Measurements from ENCODE around the gene AGAP2.
A peak's percentile ranks its signal among the peaks of the same experiment; 100 is the strongest.
"Not testable (repeated sequence)": the region's sequence is repeated elsewhere in the genome, so short reads cannot be mapped to it uniquely, and the experiment has no call there.

Gene AGAP2

DNA sequence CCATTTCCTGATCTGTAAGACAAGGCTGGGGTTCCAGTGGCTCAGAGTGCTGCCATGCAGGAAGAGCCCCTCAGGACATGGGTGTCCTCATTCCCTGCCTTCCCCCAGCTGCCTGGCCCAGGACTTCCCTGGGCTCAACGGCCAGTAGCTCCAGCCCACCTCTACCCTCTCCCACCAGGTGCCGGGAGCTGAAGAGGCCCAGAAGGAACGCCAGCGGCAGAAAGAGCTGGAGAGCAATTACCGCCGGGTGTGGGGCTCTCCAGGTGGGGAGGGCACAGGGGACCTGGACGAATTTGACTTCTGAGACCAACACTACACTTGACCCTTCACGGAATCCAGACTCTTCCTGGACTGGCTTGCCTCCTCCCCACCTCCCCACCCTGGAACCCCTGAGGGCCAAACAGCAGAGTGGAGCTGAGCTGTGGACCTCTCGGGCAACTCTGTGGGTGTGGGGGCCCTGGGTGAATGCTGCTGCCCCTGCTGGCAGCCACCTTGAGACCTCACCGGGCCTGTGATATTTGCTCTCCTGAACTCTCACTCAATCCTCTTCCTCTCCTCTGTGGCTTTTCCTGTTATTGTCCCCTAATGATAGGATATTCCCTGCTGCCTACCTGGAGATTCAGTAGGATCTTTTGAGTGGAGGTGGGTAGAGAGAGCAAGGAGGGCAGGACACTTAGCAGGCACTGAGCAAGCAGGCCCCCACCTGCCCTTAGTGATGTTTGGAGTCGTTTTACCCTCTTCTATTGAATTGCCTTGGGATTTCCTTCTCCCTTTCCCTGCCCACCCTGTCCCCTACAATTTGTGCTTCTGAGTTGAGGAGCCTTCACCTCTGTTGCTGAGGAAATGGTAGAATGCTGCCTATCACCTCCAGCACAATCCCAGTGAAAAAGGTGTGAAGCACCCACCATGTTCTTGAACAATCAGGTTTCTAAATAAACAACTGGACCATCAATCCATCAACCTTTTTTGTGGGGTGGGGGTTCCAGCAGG, 17.6 kb downstream of the AGAP2 start:
- no peak for DNase-seq

DNA sequence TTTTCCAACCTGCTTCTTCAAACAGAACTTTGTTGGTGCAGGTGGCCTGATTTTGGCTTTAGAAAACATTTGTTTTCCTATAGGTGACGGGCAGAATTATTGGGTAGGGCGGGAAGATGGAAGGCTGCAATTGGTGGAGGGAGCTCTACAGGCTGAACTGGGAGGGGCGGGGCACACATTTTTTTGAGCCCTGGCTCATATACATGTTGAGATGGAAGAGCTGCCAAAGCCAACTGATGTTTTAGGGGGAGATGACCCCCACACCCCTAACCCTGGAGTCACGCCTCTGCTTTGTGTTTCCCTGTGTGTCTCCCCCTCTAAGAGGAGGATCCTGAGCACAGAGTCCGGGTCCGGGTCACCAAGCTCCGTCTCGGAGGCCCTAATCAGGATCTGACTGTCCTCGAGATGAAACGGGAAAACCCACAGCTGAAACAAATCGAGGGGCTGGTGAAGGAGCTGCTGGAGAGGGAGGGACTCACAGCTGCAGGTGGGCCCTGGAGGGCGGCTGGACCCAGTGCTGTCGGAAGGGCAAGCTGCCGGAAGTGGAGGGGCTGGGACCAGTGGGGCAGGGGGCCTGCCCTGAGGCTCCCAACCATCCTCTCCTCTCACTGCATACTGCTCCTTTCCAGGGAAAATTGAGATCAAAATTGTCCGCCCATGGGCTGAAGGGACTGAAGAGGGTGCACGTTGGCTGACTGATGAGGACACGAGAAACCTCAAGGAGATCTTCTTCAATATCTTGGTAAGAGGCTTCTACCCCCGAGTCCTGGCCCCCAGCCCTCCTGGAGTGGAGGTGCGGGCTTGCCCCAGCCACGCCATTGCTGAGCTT, 18.6 kb downstream of the AGAP2 start:
- DNase-seq: no peak

DNA sequence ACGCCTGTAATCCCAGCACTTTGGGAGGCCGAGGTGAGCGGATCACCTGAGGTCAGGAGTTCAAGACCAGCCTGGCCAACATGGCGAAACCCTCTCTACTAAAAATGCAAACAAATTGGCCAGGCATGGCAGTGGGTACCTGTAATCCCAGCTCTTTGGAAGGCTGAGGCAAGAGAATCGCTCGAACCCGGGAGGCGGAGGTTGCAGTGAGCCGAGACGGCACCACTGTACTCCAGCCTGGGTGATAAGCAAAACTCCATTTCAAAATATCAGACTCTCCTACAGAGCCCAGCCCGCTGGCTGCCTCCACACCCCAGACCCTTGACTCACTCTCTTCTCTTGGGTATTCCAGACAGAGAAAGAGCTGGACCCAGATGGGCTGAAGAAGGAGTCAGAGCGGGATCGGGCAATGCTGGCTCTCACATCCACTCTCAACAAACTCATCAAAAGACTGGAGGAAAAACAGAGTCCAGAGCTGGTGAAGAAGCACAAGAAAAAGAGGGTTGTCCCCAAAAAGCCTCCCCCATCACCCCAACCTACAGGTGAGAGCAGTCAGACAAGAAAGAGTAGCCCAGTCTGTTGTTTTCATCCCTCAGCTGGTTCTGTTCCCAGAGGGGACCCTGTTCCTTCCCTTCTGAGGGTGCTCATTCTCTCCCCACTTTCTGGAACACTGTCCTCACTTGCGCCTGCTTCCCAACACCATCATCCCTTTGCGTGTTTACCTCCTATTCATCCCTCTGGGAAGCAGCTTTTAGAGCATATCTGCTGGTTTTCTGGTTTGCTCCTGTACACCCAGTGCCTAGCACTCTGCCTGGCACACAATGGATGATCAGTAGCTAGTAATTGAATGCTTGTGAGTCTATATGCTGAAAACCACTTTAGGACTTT, 19.7 kb downstream of the AGAP2 start:
- DNase-seq: no peak

DNA sequence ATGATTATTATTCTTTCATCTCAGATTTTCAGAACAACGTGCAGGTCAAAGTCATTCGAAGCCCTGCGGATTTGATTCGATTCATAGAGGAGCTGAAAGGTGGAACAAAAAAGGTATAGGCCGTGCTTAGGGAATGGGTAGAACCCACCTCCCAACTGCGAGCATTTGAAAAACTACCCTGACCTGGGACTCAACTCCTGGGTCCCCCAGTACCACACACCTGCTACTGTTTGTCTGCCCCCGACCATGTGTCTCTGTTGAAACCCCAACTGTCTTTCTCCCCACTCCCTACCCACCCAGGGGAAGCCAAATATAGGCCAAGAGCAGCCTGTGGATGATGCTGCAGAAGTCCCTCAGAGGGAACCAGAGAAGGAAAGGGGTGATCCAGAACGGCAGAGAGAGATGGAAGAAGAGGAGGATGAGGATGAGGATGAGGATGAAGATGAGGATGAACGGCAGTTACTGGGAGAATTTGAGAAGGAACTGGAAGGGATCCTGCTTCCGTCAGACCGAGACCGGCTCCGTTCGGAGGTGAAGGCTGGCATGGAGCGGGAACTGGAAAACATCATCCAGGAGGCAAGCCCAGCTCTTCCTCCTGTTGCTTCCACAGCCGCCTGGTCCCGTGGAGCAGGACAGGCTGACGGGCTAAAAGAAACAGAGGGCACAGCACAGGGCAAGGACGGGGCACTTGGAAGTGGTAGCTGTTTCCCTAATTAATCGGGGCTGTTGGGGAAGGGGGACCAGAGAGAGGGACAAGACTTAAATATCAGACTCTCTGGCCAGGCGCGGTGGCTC, 20.5 kb downstream of the AGAP2 start:
- no peak for DNase-seq

DNA sequence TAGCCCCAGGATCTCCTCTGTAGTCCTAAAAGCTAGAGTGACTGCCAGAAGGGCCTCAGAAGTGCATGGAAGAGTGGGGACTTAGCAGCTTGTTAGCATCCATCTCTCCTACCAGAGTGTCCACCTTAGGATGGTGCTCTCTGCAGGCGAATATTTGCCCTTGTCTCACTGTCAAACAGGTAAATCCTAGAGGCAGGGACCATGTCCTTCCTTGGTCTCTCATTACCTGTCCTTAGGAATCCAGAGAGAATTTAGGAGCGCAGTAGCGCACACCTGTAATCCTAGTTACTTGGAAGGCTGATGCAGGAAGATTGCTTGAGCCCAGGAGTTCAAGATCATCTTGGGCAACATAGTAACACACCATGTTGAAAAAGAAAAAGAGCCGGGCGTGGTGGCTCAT, 21.4 kb downstream of the AGAP2 start:
- DNase-seq: no peak

DNA sequence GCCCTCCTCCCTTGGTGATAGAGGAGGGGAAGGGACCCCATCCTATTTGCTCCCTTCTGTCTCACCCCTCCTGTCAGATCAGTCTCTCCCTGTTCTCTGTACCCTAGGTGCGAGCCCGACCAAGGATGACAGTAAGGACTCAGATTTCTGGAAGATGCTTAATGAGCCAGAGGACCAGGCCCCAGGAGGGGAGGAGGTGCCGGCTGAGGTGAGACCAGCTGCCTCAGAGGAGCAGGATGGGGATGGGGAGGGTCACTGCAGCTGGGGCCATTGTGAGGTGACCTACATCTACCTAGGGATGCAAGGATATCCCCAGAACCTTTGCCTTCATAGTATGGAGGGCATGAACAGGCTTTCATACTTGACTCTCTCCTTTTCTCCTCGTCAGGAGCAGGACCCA, 22.2 kb downstream of the AGAP2 start:
- DNase-seq: no peak

DNA sequence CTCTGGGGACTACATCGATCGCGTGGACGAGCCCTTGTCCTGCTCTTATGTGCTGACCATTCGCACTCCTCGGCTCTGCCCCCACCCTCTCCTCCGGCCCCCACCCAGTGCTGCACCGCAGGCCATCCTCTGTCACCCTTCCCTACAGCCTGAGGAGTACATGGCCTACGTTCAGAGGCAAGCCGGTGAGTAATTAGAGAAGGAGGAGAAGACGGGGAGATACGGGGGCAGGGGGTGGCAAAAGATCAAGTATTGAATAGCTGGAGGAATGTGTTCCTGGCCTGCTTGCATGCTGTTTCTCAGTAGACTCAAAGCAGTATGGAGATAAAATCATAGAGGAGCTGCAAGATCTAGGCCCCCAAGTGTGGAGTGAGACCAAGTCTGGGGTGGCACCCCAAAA, 22.8 kb downstream of the AGAP2 start:
- DNase-seq: no peak

DNA sequence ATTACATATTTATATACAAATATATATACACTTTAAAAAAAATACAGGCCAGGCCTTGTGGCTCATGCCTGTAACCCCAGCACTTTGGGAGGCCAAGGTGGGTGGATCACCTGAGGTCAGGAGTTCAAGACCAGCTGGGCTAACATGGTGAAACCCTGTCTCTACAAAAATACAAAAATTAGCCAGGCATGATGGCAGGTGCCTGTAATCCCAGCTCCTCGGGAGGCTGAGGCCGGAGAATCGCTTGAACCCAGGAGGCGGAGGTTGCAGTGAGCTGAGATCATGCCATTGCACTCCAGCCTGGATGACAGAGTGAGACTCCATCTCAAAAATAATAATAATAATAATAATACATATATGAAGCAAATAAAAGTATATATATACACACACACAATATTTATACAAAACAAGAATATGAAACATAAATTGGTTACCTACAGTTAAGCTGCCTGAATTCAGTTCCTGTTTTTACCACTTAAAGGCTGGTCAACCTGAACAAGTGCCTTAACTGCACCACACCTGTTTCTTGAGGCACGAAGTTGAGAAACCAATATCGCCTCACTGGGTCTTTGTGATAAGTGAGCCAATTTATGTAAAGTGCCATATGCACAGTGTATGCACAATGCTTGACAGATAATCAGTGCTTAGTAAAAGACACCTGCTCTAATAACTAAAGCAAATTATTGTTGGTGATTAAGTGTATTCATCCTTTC, 23.4 kb downstream of the AGAP2 start:
- not testable (repeated sequence) for DNase-seq

DNA sequence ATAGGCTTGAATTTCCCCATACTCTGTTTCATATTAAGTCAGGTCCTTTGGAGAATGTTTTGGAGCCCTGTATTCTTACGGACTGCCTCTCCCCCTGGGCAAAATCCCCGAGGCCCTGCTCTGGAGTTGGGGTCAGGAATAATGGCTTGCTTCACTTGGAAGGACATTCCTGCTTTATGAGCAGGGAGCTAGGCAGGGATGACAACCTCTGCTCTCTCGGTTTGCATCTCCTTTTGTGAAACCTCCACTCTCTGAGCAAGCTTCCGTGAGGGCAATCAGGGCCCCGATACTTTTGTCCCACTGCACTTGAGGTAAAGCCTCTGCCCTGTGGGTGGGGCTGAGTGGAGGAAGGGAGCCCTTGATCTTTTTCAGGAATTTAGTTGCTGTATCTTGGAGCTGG, 25.3 kb downstream of the AGAP2 start:
- no peak for DNase-seq

DNA sequence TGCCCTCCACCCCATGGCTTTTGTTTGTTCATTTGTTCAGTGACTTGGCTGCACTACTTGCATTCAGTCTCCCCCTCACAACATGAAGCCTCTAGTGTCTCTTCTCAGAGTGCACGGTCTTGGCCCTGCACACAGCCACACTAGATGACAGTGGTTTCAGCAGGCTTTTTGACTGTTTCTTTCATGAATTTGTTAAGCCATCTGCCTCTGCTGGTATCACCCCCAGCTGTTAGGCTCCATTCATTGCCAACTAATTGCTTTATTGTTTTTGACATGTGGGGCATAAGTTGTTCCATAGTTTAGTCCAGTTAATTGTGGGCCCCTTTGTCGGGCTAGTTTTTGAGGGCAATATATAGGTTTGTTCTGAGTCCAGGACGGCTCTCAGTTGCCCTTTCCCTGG, 25.8 kb downstream of the AGAP2 start:
- no peak for DNase-seq

DNA sequence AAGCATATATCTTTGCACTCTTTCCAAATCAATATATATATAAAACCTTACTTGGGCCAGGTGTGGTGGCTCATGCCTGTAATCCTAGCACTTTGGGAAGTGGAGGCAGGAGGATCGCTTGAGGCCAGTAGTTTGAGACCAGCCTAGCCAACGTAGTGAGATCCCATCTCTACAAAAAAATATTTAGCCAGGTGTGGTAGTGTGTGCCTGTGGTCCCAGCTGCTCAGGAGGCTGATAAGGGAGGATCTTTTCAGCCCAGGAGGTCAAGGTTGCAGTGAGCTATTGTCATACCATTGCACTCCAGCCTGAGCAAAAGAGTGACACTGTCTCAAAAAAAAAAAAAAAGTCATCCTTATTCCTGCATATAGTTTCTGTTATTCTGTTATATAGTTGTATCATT, 30.2 kb downstream of the AGAP2 start:
- no peak for DNase-seq

DNA sequence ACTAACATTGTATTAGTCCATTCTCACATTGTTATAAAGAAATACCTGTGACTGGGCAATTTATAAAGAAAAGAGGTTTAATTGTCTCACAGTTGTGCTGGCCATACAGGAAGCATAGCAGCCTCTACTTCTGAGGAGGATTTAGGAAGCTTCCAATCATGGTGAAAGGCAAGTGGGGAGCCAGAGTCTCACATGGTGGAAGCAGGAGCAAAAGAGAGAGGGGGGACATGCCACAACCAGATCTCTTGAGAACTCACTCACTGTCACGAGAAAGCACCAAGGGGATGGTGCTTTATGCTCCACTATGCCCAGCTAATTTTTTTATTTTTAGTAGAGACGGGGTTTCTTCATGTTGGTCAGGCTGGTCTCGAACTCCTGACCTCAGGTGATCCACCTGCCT, 31.3 kb downstream of the AGAP2 start:
- no peak for DNase-seq

DNA sequence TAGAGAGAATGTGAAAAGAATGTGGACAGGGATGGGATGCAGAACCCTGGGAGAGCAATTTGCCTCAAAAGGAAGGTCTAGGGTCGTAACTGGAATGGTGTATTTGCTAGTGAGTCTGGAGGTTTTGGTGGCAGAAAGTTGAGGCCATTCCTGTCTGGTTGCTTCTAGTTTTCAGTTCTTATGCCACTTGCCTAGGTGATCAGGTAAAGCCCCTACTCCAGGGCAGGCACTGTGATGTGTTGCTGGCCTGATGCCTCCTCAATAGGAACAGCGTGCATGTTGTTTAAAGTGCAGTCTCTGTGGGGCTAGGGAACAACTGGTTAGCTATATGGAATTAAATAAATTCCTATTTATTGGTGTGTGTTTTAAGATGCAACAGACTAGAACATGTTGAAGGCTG, 38.2 kb downstream of the AGAP2 start:
- DNase-seq: no peak

DNA sequence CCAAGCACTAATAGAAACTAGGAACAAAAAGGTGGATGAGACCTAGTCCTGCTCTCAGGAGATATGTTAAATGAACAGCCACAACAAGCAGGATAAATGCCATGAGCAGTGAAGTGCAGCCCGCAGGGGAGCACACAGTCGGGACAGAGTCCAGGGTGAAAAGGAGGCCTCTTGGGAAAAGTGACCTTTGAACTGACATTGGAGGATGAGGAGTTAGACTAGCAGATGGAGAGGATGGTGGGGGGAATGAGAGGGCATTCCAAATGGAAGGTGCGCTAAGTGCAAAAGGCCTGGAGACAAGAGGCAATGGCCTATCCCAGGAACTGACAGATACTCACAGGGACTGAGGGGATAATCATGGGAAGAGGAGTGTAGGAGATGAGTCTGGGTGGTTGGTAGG, 40.1 kb downstream of the AGAP2 start:
- no peak for DNase-seq

DNA sequence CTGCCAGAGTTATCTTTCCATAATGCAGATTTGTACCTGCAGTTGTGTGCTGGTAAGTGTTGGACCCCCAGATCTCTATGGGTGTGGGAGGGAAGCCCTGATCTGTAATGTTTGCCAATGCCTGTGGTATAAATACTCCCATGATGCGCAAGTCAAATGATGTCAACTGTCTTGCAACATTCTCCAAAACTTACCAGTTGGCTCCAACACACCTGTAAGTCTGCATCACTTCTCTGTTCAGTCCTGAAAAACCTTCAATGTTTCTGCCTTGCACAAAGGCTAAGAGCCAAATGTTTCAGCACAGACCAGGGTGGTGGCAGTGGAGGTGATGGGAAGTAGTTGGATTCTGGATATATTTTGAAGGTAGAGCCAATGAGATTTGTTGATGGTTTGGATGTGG, 41.5 kb downstream of the AGAP2 start:
- no peak for DNase-seq

DNA sequence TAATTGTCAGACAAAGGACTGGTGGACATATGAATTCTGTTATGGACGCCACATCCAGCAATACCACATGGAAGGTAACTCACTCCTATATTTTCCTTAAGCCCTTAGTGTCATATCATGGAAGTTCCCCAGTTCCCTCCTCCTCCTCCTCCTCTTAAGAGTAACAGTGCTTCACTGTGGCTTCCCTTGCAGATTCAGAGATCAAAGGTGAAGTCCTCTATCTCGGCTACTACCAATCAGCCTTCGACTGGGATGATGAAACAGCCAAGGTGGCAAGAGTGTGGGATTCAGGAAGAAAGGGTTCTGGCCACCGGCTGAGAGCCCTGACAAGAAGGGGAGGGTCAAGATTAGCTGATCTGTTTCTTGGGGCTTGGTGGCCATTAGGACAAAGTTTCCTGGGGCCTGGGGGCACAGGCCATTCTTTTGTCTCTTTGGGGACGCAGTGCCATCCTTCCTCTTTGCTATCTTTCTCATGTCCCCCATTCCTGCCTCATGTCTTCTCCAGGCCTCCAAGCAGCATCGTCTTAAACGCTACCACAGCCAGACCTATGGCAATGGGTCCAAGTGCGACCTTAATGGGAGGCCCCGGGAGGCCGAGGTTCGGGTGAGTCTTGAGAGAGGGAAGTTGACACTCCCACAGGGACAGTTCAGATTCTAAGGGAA, 42.6 kb downstream of the AGAP2 start:
- no peak for DNase-seq

DNA sequence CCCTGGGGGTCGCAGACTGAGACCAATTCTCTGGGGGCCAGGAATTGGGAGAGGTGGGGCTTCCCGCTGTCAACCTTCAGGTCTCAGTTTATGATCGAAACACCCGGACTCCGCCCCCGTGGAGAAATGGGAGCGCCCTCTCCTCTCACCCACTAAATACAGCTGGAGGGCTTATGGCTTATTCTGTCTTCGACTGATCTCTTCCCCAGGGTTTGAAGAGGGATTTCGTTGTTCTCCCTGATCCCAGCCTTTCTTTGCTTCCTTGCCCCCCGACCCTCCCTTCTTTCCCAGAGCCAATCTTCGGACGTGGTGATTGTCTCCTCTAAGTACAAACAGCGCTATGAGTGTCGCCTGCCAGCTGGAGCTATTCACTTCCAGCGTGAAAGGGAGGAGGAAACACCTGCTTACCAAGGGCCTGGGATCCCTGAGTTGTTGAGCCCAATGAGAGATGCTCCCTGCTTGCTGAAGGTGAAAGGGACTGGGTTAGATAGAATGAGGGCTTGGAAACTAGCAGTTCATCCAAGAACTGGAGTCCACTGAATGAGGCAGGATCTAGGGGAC, 44.0 kb downstream of the AGAP2 start:
- no peak for DNase-seq

DNA sequence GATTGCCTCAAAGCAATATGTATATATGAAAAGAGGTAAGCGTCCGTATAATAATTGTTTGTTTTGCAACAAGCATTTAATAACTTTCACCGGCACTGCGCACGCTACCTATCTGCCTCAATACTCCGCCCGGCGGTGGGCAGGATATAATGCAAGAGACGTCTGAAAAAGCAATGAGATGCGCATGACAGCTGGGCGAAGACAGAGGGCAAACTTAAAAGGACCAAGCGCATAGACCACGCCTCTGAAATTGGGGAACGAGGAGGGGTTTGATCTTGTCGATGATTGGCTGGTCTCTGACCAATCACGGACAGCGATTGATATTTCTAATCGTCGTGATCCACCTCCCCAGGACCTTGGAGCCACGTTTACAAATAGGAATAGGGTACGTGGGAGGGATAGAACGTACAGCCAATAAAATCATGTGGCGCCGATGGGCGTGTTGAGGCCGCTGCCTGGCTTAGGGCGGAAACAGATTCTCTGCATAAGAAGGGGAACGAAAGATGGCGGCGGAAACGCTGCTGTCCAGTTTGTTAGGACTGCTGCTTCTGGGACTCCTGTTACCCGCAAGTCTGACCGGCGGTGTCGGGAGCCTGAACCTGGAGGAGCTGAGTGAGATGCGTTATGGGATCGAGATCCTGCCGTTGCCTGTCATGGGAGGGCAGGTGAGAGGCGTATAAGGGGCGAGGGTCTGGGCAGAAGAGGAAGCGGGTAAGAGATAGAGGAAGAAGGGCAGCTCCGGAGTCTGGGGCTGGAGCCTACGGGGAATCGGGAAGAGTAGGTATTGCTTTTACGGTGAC, 44.7 kb downstream of the AGAP2 start, which contains the start of gene OS9:
OS9 (plus strand) TSS at position 474 of the 800 bp plus-strand sequence; CDS start at position 504, 30 bp downstream.
- DNase-seq: peak; percentile 97

DNA sequence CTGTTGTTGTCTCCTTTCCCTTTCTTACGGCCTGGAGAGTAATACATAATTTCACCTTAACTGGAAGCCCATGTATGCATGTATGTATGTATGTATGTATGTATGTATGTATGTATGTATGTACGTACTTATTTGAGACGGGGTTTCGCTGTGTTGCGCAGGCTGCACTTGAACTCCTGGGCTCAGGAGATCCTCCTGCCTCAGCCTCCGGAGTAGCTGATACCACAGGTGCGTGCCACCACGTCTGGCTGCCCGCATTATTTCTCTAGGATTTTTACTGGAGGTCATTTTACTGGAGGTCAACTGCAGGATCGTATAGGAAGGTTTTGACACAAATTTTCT, 45.3 kb downstream of the AGAP2 start:
- DNase-seq: peak; percentile 10

DNA sequence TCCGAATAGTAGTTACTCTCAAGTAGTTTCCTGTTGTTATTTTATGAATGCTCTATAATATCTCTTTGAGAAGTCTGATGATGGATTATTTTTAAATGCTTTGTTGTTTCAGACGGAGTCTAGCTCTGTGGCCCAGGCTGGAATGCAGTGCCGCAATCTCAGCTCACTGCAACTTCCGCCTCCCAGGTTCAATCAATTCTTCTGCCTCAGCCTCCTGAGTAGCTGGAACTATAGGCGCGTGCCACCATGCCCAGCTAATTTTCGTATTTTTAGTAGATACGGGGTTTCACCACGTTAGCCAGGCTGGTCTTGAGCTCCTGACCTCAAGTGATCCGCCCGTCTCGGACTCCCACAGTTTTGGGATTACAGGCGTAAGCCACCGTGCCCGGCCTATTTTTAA, 46.0 kb downstream of the AGAP2 start:
- DNase-seq: no peak

All from stimulated activated CD4-positive, alpha-beta T cell treated with anti-CD3 and anti-CD28 coated beads, Interleukin-1b, Interleukin-23, amount 100 ng/mL, for 48 hours (primary cell).